ENCODE data around the gene PAXIP1. TPM values are rescaled to one million over a fixed set of nuclear protein-coding genes. Genes with fewer than 3 reads are reported as not detected.

Gene PAXIP1
- 4.4 and 9.6 TPM in 2 replicates for total RNA-seq

GRCh38 chr7:155003092-155003375, at the start of gene PAXIP1:
Gene PAXIP1 (minus strand): TSS chr7:155003124. CDS start chr7:155002929, 195 bp downstream.

Other genes with a start within 250 kb of the PAXIP1 start
- gene HTR5A, start 67.2 kb upstream of the PAXIP1 start, total RNA-seq: not detected in 2 replicates